ENCODE measurements around the gene NTRK3. TPM values are rescaled to one million over a fixed set of nuclear protein-coding genes. Genes with fewer than 3 reads are reported as not detected.

NTRK3 gene
- total and polyA plus RNA-seq, 2 donors (not counting 3 experiments of a cell fraction or from before 2014, with no cell fraction given): not detected

GRCh38 chr15:87848012-87848411, 408.5 kb downstream of the NTRK3 start:
- no peaks in the 10 kb centered on the region for H3K36me3 ChIP-seq (ENCODE audit: control insufficient read depth in 2 of 2, extremely low read depth in 1 of 2, insufficient read depth in 2 of 2, low read length in 2 of 2)
- H3K79me2 ChIP-seq (ENCODE audit: control insufficient read depth, insufficient read depth, low read length): no peaks in the 10 kb centered on the region
- dilution Hi-C loops (cut with MboI; ENCODE audit: extremely low pct_ligation_motif_present, low sequenced_read_pairs): no loop called here
- no peaks in the 10 kb centered on the region for H4K20me1 ChIP-seq (replicated peaks; ENCODE audit: control insufficient read depth, extremely low read depth, insufficient read depth, low read length)
- H3K4me2 ChIP-seq (ENCODE audit: insufficient read depth, low read length): no peak overlapping the region
- H3K9me1 ChIP-seq (replicated peaks; ENCODE audit: control insufficient read depth, extremely low read depth, insufficient read depth, low read length): no peaks in the 10 kb centered on the region
- H3K27me3 ChIP-seq (ENCODE audit: control insufficient read depth in 2 of 2, insufficient read depth in 2 of 2, low read length in 2 of 2): no peaks in the 10 kb centered on the region
- no TSS peak for BruUV-seq (replicated peaks)
- DNase-seq (ENCODE audit: low read depth, low spot score) (no peak), FAIRE-seq (no peak)
- H3K27ac ChIP-seq (ENCODE audit: insufficient read depth, low read depth, low read length): no peak overlapping the region
- no peak overlapping the region for H3K4me3 ChIP-seq (replicated peaks in 1 of 3; ENCODE audit: insufficient read depth in 1 of 3, low read depth in 1 of 3, low read length in 3 of 3)
- H3K4me1 ChIP-seq (ENCODE audit: control insufficient read depth, extremely low read depth, insufficient read depth, low read length): no peaks in the 10 kb centered on the region
- ChIA-PET POLR2A (no interaction called here), CTCF (no interaction called here)
- H3K9ac ChIP-seq (replicated peaks; ENCODE audit: extremely low read depth, insufficient read depth, low read length): no peak overlapping the region
- intact Hi-C loops (cut with micrococcal nuclease): no loop called here
- H2AFZ ChIP-seq (ENCODE audit: low read depth, low read length): no peak overlapping the region
- no peak for TF ChIP-seq CTCF (IDR thresholded peaks at IDR 0.05; ENCODE audit: extremely low read depth in 1 of 2, insufficient read depth in 1 of 2, low read depth in 1 of 2, low read length in 2 of 2)
- TF ChIP-seq, protein P1, sequence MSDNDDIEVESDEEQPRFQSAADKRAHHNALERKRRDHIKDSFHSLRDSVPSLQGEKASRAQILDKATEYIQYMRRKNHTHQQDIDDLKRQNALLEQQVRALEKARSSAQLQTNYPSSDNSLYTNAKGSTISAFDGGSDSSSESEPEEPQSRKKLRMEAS (IDR thresholded peaks at IDR 0.05; ENCODE audit: insufficient read depth, insufficient read length): no peak
- no peak for TF ChIP-seq EZH2 (IDR thresholded peaks at IDR 0.05; ENCODE audit: borderline replicate concordance, low read depth, low read length, severe bottlenecking)
- TF ChIP-seq POLR2AphosphoS5 (IDR thresholded peaks at IDR 0.05; ENCODE audit: insufficient read depth, low read depth, low read length): no peak
- TF ChIP-seq GATA2 (IDR thresholded peaks at IDR 0.05; ENCODE audit: insufficient read depth, insufficient read length, low read depth, low read length): no peak
- no peak for TF ChIP-seq POLR2A (IDR thresholded peaks at IDR 0.05; ENCODE audit: low read depth, low read length)
- no peak for TF ChIP-seq JUN (IDR thresholded peaks at IDR 0.05; ENCODE audit: borderline replicate concordance, insufficient read depth, insufficient read length, low read depth)
- no peak for TF ChIP-seq FOS (IDR thresholded peaks at IDR 0.05; ENCODE audit: borderline replicate concordance, insufficient read depth, low read length)
- TF ChIP-seq MYC (IDR thresholded peaks at IDR 0.05; ENCODE audit: low read depth, low read length): no peak
- H3K9me3 ChIP-seq (replicated peaks; ENCODE audit: control insufficient read depth, insufficient read depth, low read length): peaks cover 4% of the 10 kb centered on the region

Data from endothelial cell of umbilical vein (primary cell).